ENCODE results near the gene MERTK. TPM values are rescaled to one million over a fixed set of nuclear protein-coding genes. Genes with fewer than 3 reads are reported as not detected.

MERTK gene
- total and polyA plus RNA-seq, 2 of the 8 experiments (the other 6 are each of a cell fraction or from before 2014, with no cell fraction given) = 6.5 to 7.0 TPM

DNA sequence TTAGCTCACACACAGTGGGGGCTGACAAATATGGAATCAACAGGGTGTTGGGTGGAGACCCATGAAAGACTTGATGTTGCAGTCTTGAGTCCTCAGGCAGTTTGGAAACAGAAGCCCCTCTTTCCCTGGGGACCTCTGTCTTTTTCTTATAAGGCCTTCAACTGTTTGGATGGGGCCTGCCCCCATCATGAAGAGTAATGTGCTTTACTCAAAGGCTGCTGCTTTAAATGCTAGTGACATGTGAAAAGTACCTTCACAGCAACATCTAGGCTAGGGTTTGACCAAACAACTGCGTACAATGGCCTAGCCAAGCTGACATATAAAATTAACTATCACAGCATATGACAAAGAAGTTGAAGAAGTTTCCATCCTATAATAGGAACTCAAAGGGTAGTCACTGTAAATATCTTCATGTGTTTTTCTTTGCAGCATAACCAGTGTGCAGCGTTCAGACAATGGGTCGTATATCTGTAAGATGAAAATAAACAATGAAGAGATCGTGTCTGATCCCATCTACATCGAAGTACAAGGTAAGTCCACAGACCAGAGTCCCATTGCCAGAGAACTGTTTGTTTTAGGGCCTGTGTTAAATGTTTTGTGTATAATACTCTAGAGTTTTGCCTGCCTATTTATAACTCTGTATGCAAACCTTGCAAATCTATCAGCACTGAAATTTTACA is 46.3 kb downstream of the MERTK start (continued):
- TF ChIP-seq KDM1A (IDR thresholded peaks at IDR 0.05; ENCODE audit: borderline replicate concordance, low read length) (no peak), PHF8 (conservative IDR thresholded peaks at IDR 0.05; ENCODE audit: low read depth, low read length) (no peak), TAF7 (optimal IDR thresholded peaks at IDR 0.05; ENCODE audit: borderline replicate concordance, low read depth, low read length) (no peak), FOSL1 (IDR thresholded peaks at IDR 0.05; ENCODE audit: insufficient read depth, low read depth, low read length) (no peak)

Data from H1 (cell line).